ENCODE measurements around the gene IRF2BP1. TPM values are rescaled to one million over a fixed set of nuclear protein-coding genes. Genes with fewer than 3 reads are reported as not detected.
A peak's percentile ranks its signal among the peaks of the same experiment; 100 is the strongest.

IRF2BP1 gene
- total and polyA plus RNA-seq, 2 of the 13 experiments (the other 11 are each of a cell fraction or from before 2014, with no cell fraction given): 4.3 to 14.3 TPM

- no peak for TF ChIP-seq EZH2 (conservative IDR thresholded peaks at IDR 0.05; ENCODE audit: low read depth, low read length)
- TF ChIP-seq KAT2B (IDR thresholded peaks at IDR 0.05; ENCODE audit: borderline replicate concordance, low read depth, low read length): no peak
- TF ChIP-seq ZNF547 (CRISPR knock-in tag; IDR thresholded peaks at IDR 0.05): peak; percentile 84
- no peak for TF ChIP-seq ZNF639 (CRISPR knock-in tag; conservative IDR thresholded peaks at IDR 0.05)
- TF ChIP-seq ZBTB8A (CRISPR knock-in tag; IDR thresholded peaks at IDR 0.05; ENCODE audit: borderline replicate concordance, low read depth): no peak
- no peak for TF ChIP-seq TBP (CRISPR knock-in tag; IDR thresholded peaks at IDR 0.05)
- 0 out of 2 replicates have a peak, but pooled peaks have one; percentile 53 for TF ChIP-seq HDAC1 (CRISPR knock-in tag; IDR thresholded peaks at IDR 0.05)
- no peak for TF ChIP-seq NR2F6 (IDR thresholded peaks at IDR 0.05)
- peak; percentile 19; the same call in 1 of the 2 replicates for TF ChIP-seq NR2F6 (CRISPR knock-in tag; IDR thresholded peaks at IDR 0.05)
- no peak for TF ChIP-seq NCOA5 (CRISPR knock-in tag; IDR thresholded peaks at IDR 0.05)
- TF ChIP-seq PHF20 (CRISPR knock-in tag; IDR thresholded peaks at IDR 0.05): peak; percentile 53; the same call in 1 of the 2 replicates
- TF ChIP-seq, protein P1, sequence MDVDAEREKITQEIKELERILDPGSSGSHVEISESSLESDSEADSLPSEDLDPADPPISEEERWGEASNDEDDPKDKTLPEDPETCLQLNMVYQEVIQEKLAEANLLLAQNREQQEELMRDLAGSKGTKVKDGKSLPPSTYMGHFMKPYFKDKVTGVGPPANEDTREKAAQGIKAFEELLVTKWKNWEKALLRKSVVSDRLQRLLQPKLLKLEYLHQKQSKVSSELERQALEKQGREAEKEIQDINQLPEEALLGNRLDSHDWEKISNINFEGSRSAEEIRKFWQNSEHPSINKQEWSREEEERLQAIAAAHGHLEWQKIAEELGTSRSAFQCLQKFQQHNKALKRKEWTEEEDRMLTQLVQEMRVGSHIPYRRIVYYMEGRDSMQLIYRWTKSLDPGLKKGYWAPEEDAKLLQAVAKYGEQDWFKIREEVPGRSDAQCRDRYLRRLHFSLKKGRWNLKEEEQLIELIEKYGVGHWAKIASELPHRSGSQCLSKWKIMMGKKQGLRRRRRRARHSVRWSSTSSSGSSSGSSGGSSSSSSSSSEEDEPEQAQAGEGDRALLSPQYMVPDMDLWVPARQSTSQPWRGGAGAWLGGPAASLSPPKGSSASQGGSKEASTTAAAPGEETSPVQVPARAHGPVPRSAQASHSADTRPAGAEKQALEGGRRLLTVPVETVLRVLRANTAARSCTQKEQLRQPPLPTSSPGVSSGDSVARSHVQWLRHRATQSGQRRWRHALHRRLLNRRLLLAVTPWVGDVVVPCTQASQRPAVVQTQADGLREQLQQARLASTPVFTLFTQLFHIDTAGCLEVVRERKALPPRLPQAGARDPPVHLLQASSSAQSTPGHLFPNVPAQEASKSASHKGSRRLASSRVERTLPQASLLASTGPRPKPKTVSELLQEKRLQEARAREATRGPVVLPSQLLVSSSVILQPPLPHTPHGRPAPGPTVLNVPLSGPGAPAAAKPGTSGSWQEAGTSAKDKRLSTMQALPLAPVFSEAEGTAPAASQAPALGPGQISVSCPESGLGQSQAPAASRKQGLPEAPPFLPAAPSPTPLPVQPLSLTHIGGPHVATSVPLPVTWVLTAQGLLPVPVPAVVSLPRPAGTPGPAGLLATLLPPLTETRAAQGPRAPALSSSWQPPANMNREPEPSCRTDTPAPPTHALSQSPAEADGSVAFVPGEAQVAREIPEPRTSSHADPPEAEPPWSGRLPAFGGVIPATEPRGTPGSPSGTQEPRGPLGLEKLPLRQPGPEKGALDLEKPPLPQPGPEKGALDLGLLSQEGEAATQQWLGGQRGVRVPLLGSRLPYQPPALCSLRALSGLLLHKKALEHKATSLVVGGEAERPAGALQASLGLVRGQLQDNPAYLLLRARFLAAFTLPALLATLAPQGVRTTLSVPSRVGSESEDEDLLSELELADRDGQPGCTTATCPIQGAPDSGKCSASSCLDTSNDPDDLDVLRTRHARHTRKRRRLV (CRISPR knock-in tag; IDR thresholded peaks at IDR 0.05): peak; percentile 78
- peak; percentile 13; the same call in 1 of the 2 replicates for TF ChIP-seq ZBTB7B (CRISPR knock-in tag; IDR thresholded peaks at IDR 0.05)
- no peak for TF ChIP-seq JUNB (CRISPR knock-in tag; IDR thresholded peaks at IDR 0.05; ENCODE audit: borderline replicate concordance)
- 0 out of 2 replicates have a peak, but pooled peaks have one; percentile 43 for TF ChIP-seq NAIF1 (CRISPR knock-in tag; IDR thresholded peaks at IDR 0.05; ENCODE audit: borderline replicate concordance)
- peak; percentile 83 for TF ChIP-seq THAP11 (CRISPR knock-in tag; IDR thresholded peaks at IDR 0.05)
- TF ChIP-seq MEIS1 (CRISPR knock-in tag; IDR thresholded peaks at IDR 0.05; ENCODE audit: borderline replicate concordance): no peak
- peak; percentile 55; the same call in 1 of the 2 replicates for TF ChIP-seq MAX (IDR thresholded peaks at IDR 0.05)
- no peak for TF ChIP-seq ZNF280D (CRISPR knock-in tag; IDR thresholded peaks at IDR 0.05)
- peak; percentile 63; the same call in 1 of the 2 replicates for TF ChIP-seq MXD4 (CRISPR knock-in tag; IDR thresholded peaks at IDR 0.05)
Observed at GRCh38 chr19:45902651-45903625, 17.0 kb upstream of the IRF2BP1 start (continued).

Measured in HepG2 (cell line).